GM13976 (cell line): ENCODE results near the gene AMBRA1.

Experiments
- DNase-seq: peaks from one replicate; pipeline ENCODE4 v3.0.0; 2012; ENCODE audit warnings: low spot score
- CTCF ChIP-seq: IDR thresholded peaks from 2 replicates; pipeline ENCODE4 v1.5.1; 2012; ENCODE audit warnings: borderline replicate concordance, mild to moderate bottlenecking; ENCODE audit not compliant: insufficient read depth; ENCODE audit errors: extremely low read depth, missing control alignments, control extremely low read depth
- in situ Hi-C: fragments of 300-500 bp; cut with MboI; formaldehyde crosslinking; loops from one replicate; pipeline ENCODE4 v1.12.0; 2022; ENCODE audit warnings: low sequenced_read_pairs, mixed read lengths, inconsistent platforms; ENCODE audit not compliant: unreplicated experiment

Gene AMBRA1

DNA sequence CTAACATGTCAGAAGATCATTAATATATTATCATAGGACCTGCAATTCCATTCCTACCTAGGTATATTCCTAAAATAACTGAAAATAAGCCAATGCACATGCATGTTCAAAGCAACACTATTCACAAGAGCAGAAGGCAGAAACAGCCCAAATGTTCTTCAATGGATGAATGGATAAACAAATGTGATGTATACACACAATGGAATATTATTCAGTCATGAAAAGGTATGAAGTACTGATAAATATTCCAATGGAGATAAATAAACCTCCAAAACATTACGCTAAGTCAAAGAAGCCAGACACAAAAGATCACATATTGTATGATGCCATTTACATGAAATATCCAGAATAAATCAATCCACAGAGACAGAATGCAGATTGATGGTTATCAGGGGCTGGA is 16.8 kb downstream of the AMBRA1 start:
- in situ Hi-C loops, result no loop called here
- TF ChIP-seq CTCF, result no peak
- no peak for DNase-seq

- in situ Hi-C loops, result no loop called here
- no peak for DNase-seq
- no peak for TF ChIP-seq CTCF
Measured at GRCh38 chr11:46574656-46575055, 19.2 kb downstream of the AMBRA1 start.

DNA sequence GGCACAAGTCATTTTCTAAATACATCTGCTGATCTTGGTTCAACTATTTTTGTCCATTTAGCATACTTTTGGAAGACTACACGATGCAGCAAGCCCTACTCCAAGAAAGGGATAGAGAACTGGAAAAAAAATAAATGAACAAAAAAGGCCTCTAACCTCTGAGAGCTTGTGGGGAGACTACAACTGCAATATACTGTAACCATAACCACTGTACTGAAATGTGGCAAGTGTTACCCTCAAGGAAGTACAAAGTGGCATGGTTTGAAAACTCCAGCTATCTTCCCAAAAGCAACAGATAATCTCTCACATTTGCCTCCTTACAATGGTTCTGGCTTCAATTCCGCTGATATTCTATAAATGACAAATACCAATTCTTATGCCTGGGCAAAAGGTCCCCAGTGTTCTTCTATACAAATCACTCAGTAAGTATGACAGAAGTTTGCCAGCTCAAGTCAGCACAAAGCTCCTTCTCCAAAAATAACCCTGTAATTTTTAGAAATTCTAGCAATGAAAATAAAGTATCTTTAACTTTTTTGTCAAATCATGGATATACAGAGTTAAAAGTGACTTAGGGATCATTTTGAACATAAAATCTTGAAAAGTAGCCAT is 22.9 kb downstream of the AMBRA1 start:
- in situ Hi-C loops, result no loop called here
- no peak for DNase-seq
- no peak for TF ChIP-seq CTCF

- in situ Hi-C loops, result no loop called here
- TF ChIP-seq CTCF, result no peak
- no peak for DNase-seq
Measured at GRCh38 chr11:46565232-46565840, 28.5 kb downstream of the AMBRA1 start.

GRCh38 chr11:46564459-46564858 is 29.4 kb downstream of the AMBRA1 start:
- no peak for DNase-seq
- TF ChIP-seq CTCF, result no peak
- in situ Hi-C loops, result no loop called here

GRCh38 chr11:46562527-46562926 is 31.3 kb downstream of the AMBRA1 start:
- in situ Hi-C loops, result no loop called here
- no peak for TF ChIP-seq CTCF
- no peak for DNase-seq
